SK-N-SH treated with all-trans-retinoic acid at 6 μM for 48 hours (cell line): Measurements from ENCODE around the gene LLGL2.

Source experiments
- OSR1 ChIP-seq: fragments of 250-450 bp; sonication (Bioruptor Pico); IDR thresholded peaks from 2 replicates; pipeline ENCODE4 v1.8.0; 2022; ENCODE audit warnings: moderate library complexity, mild to moderate bottlenecking, inconsistent platforms
- RARB ChIP-seq: fragments of 250-450 bp; sonication (Bioruptor Pico); IDR thresholded peaks from 2 replicates; pipeline ENCODE4 v1.8.0; 2021; ENCODE audit warnings: mild to moderate bottlenecking, moderate library complexity
- TCF4 ChIP-seq: fragments of 250-450 bp; sonication (Bioruptor Pico); IDR thresholded peaks from 2 replicates; pipeline ENCODE4 v1.8.0; 2021; ENCODE audit warnings: mild to moderate bottlenecking, moderate library complexity, borderline replicate concordance
- TOX ChIP-seq: fragments of 250-450 bp; sonication (Bioruptor Pico); IDR thresholded peaks from 2 replicates; pipeline ENCODE4 v1.8.0; 2021; ENCODE audit warnings: mild to moderate bottlenecking, moderate library complexity, borderline replicate concordance
- ZC3H10 ChIP-seq: fragments of 250-450 bp; sonication (Bioruptor Pico); IDR thresholded peaks from 2 replicates; pipeline ENCODE4 v1.5.1; 2021; ENCODE audit warnings: mild to moderate bottlenecking, moderate library complexity
- ZNF8 ChIP-seq: fragments of 450-650 bp; formaldehyde crosslinking; IDR thresholded peaks from 2 replicates; pipeline ENCODE4 v1.5.0; 2020; ENCODE audit warnings: mild to moderate bottlenecking, moderate library complexity
- TF ChIP-seq, protein P1 (sequence below): fragments of 250-450 bp; sonication (Bioruptor Pico); IDR thresholded peaks from 2 replicates; pipeline ENCODE4 v1.8.0; 2020; ENCODE audit warnings: mild to moderate bottlenecking, moderate library complexity, borderline replicate concordance

DNA sequence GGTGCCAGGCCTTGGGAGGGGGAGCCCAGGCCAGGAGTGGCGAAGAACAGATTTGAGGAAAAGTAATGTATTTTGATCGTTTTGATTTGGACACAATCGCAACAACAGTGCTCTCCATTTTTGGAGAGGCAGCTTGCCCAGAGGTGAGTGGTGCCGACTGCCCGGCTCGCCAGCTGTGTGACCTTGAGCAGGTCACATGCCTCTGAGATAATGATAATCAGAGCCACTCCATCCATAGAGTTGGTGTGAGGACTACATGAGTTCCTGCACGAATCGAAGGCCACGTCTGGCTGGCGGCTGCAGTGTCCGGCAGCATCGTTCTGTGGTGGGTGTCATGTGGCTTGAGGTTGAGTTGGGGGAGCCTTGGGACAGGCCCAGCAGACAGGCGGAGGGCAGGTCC is 20.7 kb downstream of the LLGL2 start:
- no peak for TF ChIP-seq OSR1 (CRISPR knock-in tag)
- TF ChIP-seq ZC3H10 (CRISPR knock-in tag): no peak
- no peak for TF ChIP-seq TOX (CRISPR knock-in tag)
- TF ChIP-seq RARB: no peak
- no peak for TF ChIP-seq ZNF8
- no peak for TF ChIP-seq TCF4
- TF ChIP-seq, protein P1, sequence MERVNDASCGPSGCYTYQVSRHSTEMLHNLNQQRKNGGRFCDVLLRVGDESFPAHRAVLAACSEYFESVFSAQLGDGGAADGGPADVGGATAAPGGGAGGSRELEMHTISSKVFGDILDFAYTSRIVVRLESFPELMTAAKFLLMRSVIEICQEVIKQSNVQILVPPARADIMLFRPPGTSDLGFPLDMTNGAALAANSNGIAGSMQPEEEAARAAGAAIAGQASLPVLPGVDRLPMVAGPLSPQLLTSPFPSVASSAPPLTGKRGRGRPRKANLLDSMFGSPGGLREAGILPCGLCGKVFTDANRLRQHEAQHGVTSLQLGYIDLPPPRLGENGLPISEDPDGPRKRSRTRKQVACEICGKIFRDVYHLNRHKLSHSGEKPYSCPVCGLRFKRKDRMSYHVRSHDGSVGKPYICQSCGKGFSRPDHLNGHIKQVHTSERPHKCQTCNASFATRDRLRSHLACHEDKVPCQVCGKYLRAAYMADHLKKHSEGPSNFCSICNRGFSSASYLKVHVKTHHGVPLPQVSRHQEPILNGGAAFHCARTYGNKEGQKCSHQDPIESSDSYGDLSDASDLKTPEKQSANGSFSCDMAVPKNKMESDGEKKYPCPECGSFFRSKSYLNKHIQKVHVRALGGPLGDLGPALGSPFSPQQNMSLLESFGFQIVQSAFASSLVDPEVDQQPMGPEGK (CRISPR knock-in tag): no peak
